Measurements from ENCODE around the gene CDC34. TPM values are rescaled to one million over a fixed set of nuclear protein-coding genes. Genes with fewer than 3 reads are reported as not detected.

The CDC34 gene
- total RNA-seq, 1 experiment from 2014 or later = 87.4 TPM

- no peaks in the 10 kb centered on the region for H3K79me2 ChIP-seq (ENCODE audit: insufficient read depth, low read length)
- H3K9ac ChIP-seq (ENCODE audit: low read length) = no peak overlapping the region
- no peaks in the 10 kb centered on the region for H3K9me3 ChIP-seq (ENCODE audit: control insufficient read depth in 1 of 2, insufficient read depth in 1 of 2, low read depth in 1 of 2, low read length in 2 of 2)
- no peak overlapping the region for H3K27ac ChIP-seq (ENCODE audit: low read depth, low read length)
- H3K4me3 ChIP-seq (replicated peaks in 1 of 2; ENCODE audit: low read depth in 1 of 2, low read length in 2 of 2) = no peak overlapping the region
- H3K4me1 ChIP-seq (ENCODE audit: control insufficient read depth in 1 of 2, insufficient read depth in 2 of 2, low read length in 2 of 2) = peaks cover 15 to 22% of the 10 kb centered on the region in 2 experiments
- H3K27me3 ChIP-seq (ENCODE audit: insufficient read depth, low read length) = no peaks in the 10 kb centered on the region
- DNase-seq (ENCODE audit: low read depth, low spot score) = no peak
- no TSS peak for BruUV-seq (replicated peaks)
- H2AFZ ChIP-seq (ENCODE audit: low read depth, low read length, poor library complexity, severe bottlenecking) = no peak overlapping the region
- H3K4me2 ChIP-seq (ENCODE audit: low read length) = no peak overlapping the region
- H3K36me3 ChIP-seq (ENCODE audit: control insufficient read depth in 1 of 2, insufficient read depth in 2 of 2, low read length in 2 of 2) = no peaks in the 10 kb centered on the region
- no peaks in the 10 kb centered on the region for H3K9me2 ChIP-seq (ENCODE audit: insufficient read depth)
- TF ChIP-seq RAD21 (IDR thresholded peaks at IDR 0.05; ENCODE audit: low read depth) (no peak), POLR2AphosphoS5 (IDR thresholded peaks at IDR 0.05; ENCODE audit: low read depth, low read length) (no peak), REST (IDR thresholded peaks at IDR 0.05; ENCODE audit: low read depth) (peak; percentile 94)
- no peaks in the 10 kb centered on the region for H4K20me1 ChIP-seq (ENCODE audit: insufficient read depth)
- ChIA-PET RAD21 (ENCODE audit: low non-redundant PET in 1 of 2, low total read pairs in 2 of 2, uncharacterized antibody in 2 of 2, unreplicated experiment in 2 of 2) (no interaction called here), CTCF (no interaction called here), POLR2A (no interaction called here)
- intact Hi-C loops (cut with micrococcal nuclease) = no loop called here
- no peak for ATAC-seq
These were observed 59.8 kb downstream of the CDC34 start for GRCh38 chr19:591099-591958.

Other genes starting within 250 kb of the CDC34 start
- gene PLPP2, start 240.4 kb upstream of the CDC34 start, total RNA-seq (2021; ENCODE audit: unreplicated experiment) = 128 TPM
- gene MIER2, start 187.0 kb upstream of the CDC34 start, total RNA-seq (2021; ENCODE audit: unreplicated experiment) = 41.5 TPM
- 7.1 TPM for gene C2CD4C, start 122.6 kb upstream of the CDC34 start, total RNA-seq (2021; ENCODE audit: unreplicated experiment)
- 2.5 TPM for gene SHC2, start 70.7 kb upstream of the CDC34 start, total RNA-seq (2021; ENCODE audit: unreplicated experiment)
- gene MADCAM1, start 35.3 kb upstream of the CDC34 start, total RNA-seq (2021; ENCODE audit: unreplicated experiment) = 0.57 TPM
- gene TPGS1, start 24.3 kb upstream of the CDC34 start, total RNA-seq (2021; ENCODE audit: unreplicated experiment) = 19.1 TPM
- gene GZMM, start 12.3 kb downstream of the CDC34 start, total RNA-seq (2021; ENCODE audit: unreplicated experiment) = 0.59 TPM
- gene BSG, start 40.8 kb downstream of the CDC34 start, total RNA-seq (2021; ENCODE audit: unreplicated experiment) = 603 TPM
- 2.4 TPM for gene HCN2, start 58.1 kb downstream of the CDC34 start, total RNA-seq (2021; ENCODE audit: unreplicated experiment)
- 138 TPM for gene POLRMT, start 101.8 kb downstream of the CDC34 start, total RNA-seq (2021; ENCODE audit: unreplicated experiment)
- 1.5 TPM for gene FGF22, start 108.1 kb downstream of the CDC34 start, total RNA-seq (2021; ENCODE audit: unreplicated experiment)
- gene RNF126, start 131.5 kb downstream of the CDC34 start, total RNA-seq (2021; ENCODE audit: unreplicated experiment) = 93.8 TPM
- 29.1 TPM for gene FSTL3, start 144.6 kb downstream of the CDC34 start, total RNA-seq (2021; ENCODE audit: unreplicated experiment)
- not detected for gene PRSS57, start 163.7 kb downstream of the CDC34 start, total RNA-seq (2021; ENCODE audit: unreplicated experiment)
- gene PALM, start 177.2 kb downstream of the CDC34 start, total RNA-seq (2021; ENCODE audit: unreplicated experiment) = 43.7 TPM
- gene MISP, start 219.4 kb downstream of the CDC34 start, total RNA-seq (2021; ENCODE audit: unreplicated experiment) = 38.2 TPM